HEK293T (cell line): ENCODE results near the gene NT5C1B.

Source experiments
- CTCF ChIA-PET: fragments of 350-600 bp; formaldehyde crosslinking; extraction: SDS; loops from one replicate; lab custom pipeline; 2021; ENCODE audit warnings: antibody characterized with exemption, inconsistent platforms; lab: Yijun Ruan, JAX
- POLR2A ChIA-PET: fragments of 350-600 bp; formaldehyde crosslinking; extraction: SDS; loops from one replicate; lab custom pipeline; 2020; ENCODE audit warnings: antibody characterized with exemption, inconsistent platforms; lab: Yijun Ruan, JAX
- DNase-seq: peaks from one replicate; pipeline ENCODE4 v3.0.0; 2012; ENCODE audit warnings: mixed read lengths; ENCODE audit errors: extremely low spot score
- ARNT ChIP-seq: fragments of 450-650 bp; IDR thresholded peaks from 2 replicates; pipeline ENCODE4 v1.6.1; 2017; ENCODE audit warnings: mild to moderate bottlenecking
- BHLHE40 ChIP-seq: fragments of 450-650 bp; IDR thresholded peaks from 2 replicates; pipeline ENCODE4 v1.6.1; 2016; ENCODE audit warnings: mild to moderate bottlenecking, moderate library complexity, borderline replicate concordance
- CTBP1 ChIP-seq: fragments of 450-650 bp; IDR thresholded peaks from 2 replicates; pipeline ENCODE4 v1.6.1; 2016; ENCODE audit warnings: borderline replicate concordance
- ELF4 ChIP-seq: fragments of 450-650 bp; IDR thresholded peaks from 2 replicates; pipeline ENCODE4 v1.6.1; 2017; ENCODE audit warnings: antibody characterized with exemption
- FOXA1 ChIP-seq: fragments of 450-650 bp; IDR thresholded peaks from 2 replicates; pipeline ENCODE4 v1.6.1; 2016; ENCODE audit warnings: mild to moderate bottlenecking
- FOXK2 ChIP-seq: fragments of 450-650 bp; IDR thresholded peaks from 2 replicates; pipeline ENCODE4 v1.6.1; 2016; ENCODE audit warnings: mild to moderate bottlenecking
- FOXM1 ChIP-seq: fragments of 450-650 bp; IDR thresholded peaks from 2 replicates; pipeline ENCODE4 v1.6.1; 2017; ENCODE audit warnings: mild to moderate bottlenecking, borderline replicate concordance
- HDGF ChIP-seq: fragments of 450-650 bp; IDR thresholded peaks from 2 replicates; pipeline ENCODE4 v1.6.1; 2017; ENCODE audit warnings: antibody characterized with exemption, borderline replicate concordance
- L3MBTL2 ChIP-seq: fragments of 450-650 bp; conservative IDR thresholded peaks from 2 replicates; pipeline ENCODE4 v1.6.1; 2016; ENCODE audit warnings: mild to moderate bottlenecking
- LEF1 ChIP-seq: fragments of 450-650 bp; IDR thresholded peaks from 2 replicates; pipeline ENCODE4 v1.6.1; 2017; ENCODE audit warnings: mild to moderate bottlenecking, borderline replicate concordance
- NFRKB ChIP-seq: fragments of 450-650 bp; IDR thresholded peaks from 2 replicates; pipeline ENCODE4 v1.6.1; 2016; ENCODE audit warnings: mild to moderate bottlenecking, moderate library complexity
- PKNOX1 ChIP-seq: fragments of 450-650 bp; IDR thresholded peaks from 2 replicates; pipeline ENCODE4 v1.6.1; 2016
- SP1 ChIP-seq: fragments of 450-650 bp; IDR thresholded peaks from 2 replicates; pipeline ENCODE4 v1.6.1; 2017
- SUZ12 ChIP-seq: fragments of 450-650 bp; IDR thresholded peaks from 2 replicates; pipeline ENCODE4 v1.6.1; 2016; ENCODE audit warnings: mild to moderate bottlenecking
- TARDBP ChIP-seq: fragments of 450-650 bp; IDR thresholded peaks from 2 replicates; pipeline ENCODE4 v1.6.1; 2016
- ZNF384 ChIP-seq: fragments of 450-650 bp; IDR thresholded peaks from 2 replicates; pipeline ENCODE4 v1.6.1; 2016

NT5C1B gene

GRCh38 chr2:18626958-18627650 is 37.7 kb upstream of the NT5C1B start:
- POLR2A ChIA-PET = no interaction called here
- CTCF ChIA-PET = no interaction called here
- no peak for DNase-seq
- TF ChIP-seq CTBP1 (no peak), SP1 (no peak), NFRKB (no peak), BHLHE40 (no peak), FOXM1 (no peak), FOXK2 (no peak)

- POLR2A ChIA-PET = no interaction called here
- no peak for DNase-seq
- TF ChIP-seq PKNOX1 (no peak), L3MBTL2 (no peak), FOXM1 (no peak), SUZ12 (no peak), SP1 (no peak), CTBP1 (no peak)
- CTCF ChIA-PET = no interaction called here
Measured at GRCh38 chr2:18626256-18626668, 36.9 kb upstream of the NT5C1B start.

GRCh38 chr2:18625563-18625962 is 36.2 kb upstream of the NT5C1B start:
- DNase-seq = no peak
- TF ChIP-seq PKNOX1 = no peak
- ChIA-PET CTCF (no interaction called here), POLR2A (no interaction called here)

GRCh38 chr2:18623782-18624181 is 34.4 kb upstream of the NT5C1B start:
- no peak for DNase-seq
- no peak for TF ChIP-seq SUZ12
- no peak for TF ChIP-seq HDGF
- no peak for TF ChIP-seq ARNT
- TF ChIP-seq LEF1 = no peak
- ChIA-PET CTCF (no interaction called here), POLR2A (no interaction called here)

- CTCF ChIA-PET = no interaction called here
- no peak for DNase-seq
- POLR2A ChIA-PET = no interaction called here
- TF ChIP-seq FOXM1 (no peak), BHLHE40 (no peak), FOXA1 (no peak), ZNF384 (no peak), PKNOX1 (no peak), SUZ12 (no peak), CTBP1 (no peak), HDGF (no peak), ARNT (no peak), LEF1 (no peak), NFRKB (no peak), ELF4 (no peak), L3MBTL2 (no peak), TARDBP (no peak), FOXK2 (no peak), SP1 (no peak)
Measured at GRCh38 chr2:18620867-18621632, 31.7 kb upstream of the NT5C1B start.

GRCh38 chr2:18619091-18619490 is 29.7 kb upstream of the NT5C1B start:
- no peak for TF ChIP-seq HDGF
- no peak for TF ChIP-seq PKNOX1
- TF ChIP-seq FOXM1 = no peak
- no peak for TF ChIP-seq SUZ12
- TF ChIP-seq TARDBP = no peak
- ChIA-PET CTCF (no interaction called here), POLR2A (no interaction called here)
- no peak for DNase-seq
